HG03354 (cell line): ENCODE measurements around the gene ZNF74.
"Not testable (repeated sequence)": the region's sequence is repeated elsewhere in the genome, so short reads cannot be mapped to it uniquely, and the experiment has no call there.

Experiments used
- ATAC-seq: cut with Tn5 transposase; IDR thresholded peaks from one replicate; pipeline ENCODE4 v1.9.1; 2021; ENCODE audit warnings: mild to moderate bottlenecking; ENCODE audit not compliant: unreplicated experiment, poor library complexity, severe bottlenecking

Gene ZNF74

DNA sequence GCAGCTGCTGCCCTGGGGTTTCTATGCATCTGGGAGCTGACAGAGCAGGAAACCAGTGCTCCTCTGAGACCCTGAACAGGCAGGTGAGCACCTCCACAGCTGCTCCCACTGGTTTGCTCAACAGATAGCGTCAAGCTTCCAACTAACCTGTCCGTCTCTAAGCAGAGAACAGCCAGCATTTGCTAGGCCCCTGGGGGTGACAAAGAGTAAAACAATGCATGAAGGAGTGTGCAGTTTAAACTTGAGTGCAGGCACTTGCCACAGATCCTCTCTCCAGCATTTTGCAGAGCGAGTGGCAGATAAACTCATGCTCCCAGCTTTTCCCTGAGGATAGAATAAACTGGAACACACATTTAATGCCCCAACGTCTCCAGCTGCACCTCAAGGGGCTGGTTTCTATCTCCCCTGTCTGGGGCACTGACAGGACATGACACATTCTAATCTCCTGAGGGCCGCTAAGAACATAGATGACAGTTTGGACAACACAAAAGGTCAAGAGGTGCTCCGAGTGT lies 20.7 kb upstream of the ZNF74 start:
- ATAC-seq: not testable (repeated sequence)

DNA sequence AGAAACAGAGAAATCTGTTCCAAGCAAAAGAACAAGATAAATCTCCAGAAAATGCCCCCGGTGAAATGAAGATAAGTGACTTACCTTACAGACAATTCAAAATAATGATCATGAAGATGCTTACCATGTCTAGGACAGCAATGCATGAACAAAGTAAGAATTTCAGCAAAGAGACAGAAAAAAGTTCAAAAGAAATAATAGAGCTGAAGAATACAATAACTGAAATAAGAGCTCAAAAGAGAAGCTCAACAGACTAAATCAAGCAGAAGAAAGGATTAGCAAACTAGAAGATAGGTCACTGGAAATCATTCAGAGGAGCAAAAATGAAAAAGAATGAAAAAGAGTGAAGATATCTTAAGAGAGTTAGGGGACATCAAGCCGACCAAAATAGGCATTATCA lies 19.8 kb upstream of the ZNF74 start:
- ATAC-seq: not testable (repeated sequence)

DNA sequence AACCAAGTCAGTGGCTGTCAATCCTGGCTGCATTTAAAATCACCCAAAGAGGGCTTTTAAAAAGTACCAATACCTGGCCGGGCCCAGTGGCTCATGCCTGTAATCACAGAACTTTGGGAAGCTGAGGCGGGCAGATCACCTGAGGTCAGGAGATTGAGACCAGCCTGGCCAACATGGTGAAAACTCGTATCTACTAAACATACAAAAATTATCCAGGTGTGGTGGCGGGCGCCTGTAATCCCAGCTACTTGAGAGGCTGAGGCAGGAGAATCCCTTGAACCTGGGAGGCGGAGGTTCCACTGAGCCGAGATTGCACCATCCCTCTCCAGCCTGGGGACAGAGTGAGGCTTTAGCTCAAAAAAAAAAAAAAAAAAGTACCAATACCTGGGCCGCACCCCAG lies 17.7 kb upstream of the ZNF74 start:
- ATAC-seq: not testable (repeated sequence)

DNA sequence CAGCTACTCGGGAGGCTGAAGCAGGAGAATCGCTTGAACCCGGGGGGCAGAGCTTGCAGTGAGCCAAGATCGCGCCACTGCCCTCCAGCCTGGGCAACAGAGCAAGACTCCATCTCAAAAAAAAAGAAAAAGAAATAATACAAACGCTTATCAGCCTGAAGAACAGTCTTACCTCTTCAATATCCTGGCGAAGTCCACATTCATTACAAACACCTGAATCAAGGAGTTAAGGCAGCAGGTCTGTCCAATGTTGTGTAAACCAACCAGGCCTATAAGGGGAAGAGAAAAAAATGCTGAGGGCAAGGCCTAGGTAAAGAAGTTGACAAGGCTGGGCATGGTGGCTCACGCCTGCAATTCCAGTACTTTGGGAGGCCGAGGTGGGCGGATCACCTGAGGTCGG lies 17.0 kb upstream of the ZNF74 start:
- not testable (repeated sequence) for ATAC-seq

DNA sequence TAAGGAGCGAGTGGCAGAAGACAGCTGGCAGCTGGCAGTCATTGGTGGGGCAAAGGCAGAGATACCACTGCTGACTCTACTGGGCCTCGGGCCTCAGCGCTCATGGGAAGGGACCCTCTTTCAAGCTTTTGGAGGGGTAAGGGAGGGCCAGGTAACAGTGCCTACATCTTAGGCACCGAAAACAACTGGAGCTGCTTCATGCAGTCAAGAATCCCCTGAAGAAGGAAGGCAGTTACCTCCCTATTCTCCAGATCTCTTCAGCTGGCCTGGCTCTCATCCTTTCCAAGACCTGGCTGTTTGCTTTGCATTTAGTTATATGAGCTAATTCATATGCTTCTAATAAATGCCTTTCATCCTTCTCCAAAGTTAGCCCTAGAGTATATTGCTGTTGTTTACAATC lies 15.8 kb upstream of the ZNF74 start:
- ATAC-seq: no peak

DNA sequence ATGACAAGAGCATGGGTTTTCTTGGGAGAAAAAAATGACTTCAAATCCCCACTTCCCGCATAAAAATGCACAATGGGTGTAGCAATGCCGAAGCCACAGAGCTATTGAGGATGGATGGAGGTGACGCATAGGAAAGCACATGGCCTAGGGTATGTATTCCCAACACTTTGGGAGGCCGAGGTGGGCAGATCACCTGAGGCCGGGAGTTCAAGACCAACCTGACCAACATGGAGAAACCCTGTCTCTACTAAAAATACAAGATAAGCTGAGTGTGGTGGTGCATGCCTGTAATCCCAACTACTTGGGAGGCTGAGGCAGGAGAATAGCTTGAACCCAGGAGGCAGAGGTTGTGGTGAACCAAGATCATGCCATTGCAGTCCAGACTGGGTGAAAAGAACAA lies 15.3 kb upstream of the ZNF74 start:
- not testable (repeated sequence) for ATAC-seq

DNA sequence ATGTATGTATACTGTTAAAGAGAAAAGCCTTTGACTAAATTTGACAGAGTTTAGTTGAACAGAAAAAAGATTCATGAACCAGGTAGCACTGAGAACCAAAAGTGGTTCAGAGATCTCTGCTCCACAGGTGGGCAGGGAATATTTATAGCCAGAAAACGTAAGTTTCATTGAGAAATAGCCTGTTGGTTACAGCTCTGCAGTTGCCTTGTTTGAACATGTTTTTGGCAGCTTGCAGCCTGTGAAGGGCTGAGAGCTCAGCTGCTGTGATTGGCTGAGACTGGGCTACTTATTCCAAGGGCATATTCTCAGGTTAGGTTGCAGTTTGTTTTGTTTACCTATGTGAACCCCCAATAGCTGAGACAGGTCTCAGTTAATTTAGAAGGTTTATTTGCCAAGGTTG lies 13.5 kb upstream of the ZNF74 start:
- no peak for ATAC-seq

DNA sequence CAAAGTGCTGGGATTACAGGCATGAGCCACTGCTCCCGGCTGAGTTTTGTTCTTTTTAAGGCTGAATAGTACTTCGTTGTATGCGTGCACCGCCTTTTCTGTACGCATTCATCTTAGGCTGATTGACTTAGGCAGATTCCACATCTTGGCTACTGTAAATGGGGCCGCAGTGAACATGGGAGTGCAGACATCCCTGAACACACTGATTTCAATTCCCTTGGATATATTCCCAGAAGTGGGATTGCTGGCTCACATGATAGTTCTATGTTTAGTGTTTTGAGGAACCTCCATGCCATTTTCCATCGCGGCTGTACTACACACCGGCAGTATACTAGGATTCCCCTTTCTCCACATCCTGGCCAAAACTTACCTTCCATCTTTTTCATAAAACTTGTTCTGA lies 10.4 kb upstream of the ZNF74 start:
- ATAC-seq: no peak

DNA sequence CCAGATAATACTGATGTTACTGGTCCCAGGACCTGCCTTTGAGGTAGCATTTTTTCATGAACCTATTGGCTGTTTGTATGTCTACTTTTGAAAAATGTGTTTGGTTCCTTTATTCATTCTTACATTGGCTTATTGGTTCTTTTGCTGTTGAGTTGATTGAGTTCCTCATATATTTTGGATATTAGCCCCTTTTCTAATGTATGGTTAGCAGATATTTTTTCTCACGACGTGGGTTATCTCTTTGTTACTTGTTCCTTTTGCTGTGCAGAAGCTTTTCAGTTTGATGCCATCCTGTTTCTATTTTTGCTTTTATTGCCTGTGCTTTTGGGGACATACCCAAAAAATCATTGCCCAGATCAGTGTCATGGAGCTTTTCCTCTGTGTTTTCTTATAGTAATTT lies 9.8 kb upstream of the ZNF74 start:
- ATAC-seq: no peak

DNA sequence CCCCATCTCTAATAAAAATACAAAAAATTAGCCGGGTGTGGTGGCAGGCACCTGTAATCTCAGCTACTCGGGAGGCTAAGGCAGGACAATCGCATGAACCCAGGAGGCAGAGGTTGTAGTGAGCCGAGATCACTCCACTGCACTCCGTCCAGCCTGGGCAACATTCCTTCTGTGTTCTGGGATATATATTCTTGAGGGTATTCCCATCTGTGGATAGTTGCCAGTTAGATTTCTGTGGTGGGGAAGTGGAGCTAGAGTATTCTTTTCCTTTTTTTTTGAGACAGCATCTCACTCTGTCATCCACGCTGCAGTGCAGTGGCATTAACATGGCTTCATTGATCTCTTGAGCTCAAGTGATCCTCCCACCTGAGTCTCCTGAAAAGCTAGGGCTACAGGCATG lies 9.1 kb upstream of the ZNF74 start:
- ATAC-seq: no peak

DNA sequence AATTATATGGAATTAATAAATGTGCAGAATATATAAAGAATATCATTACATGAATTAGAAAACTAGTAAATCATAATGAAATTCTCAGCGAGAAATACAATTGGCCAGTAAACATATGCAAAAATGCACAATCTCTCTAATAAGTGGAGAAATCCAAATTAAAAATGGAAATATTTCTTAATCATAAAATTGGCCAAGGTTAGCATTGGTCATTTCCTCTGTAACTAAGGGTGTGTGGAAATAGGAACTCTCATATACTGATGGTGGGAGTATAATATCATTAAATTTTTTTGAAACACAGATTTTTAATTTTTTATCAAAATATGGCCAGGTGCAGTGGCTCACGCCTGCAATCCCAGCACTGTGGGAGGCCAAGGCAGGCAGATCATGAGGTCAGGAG lies 7.6 kb upstream of the ZNF74 start:
- ATAC-seq: no peak

DNA sequence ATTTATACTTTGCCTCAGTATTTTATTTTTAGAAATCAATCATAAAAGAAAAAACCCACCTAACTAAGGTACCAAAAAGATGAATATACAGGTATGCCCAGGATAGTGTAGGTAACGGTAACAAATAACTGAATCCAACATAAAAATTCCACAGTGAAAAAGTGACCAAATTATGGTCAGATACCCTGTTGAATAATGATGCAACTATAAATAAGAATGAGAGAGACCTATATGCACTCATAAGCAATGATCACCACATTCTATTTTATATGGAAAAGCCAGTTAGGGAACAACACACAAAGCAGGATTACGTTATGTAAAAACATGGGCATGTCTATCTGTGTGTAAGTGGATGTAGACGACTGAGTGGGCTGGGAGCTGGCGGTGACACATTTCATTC lies 7.0 kb upstream of the ZNF74 start:
- ATAC-seq: no peak

DNA sequence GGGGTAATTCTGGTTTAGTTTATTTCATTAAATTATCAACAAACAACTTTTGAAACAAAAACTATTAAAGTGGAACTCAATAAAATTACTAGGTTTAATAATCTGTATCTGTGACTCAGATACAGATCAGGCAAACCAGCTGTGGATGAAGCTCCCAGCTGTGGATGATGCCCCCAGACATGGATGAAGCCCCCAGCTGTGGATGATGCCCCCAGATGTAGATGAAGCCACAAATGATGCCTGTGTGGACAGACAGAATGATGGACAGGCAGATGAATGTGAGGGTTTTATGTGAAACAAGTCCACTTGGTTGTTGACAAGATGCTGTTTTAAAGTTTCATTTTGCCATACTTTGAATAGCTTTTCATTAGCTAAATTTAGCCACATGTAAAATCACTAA lies 5.8 kb upstream of the ZNF74 start:
- no peak for ATAC-seq

DNA sequence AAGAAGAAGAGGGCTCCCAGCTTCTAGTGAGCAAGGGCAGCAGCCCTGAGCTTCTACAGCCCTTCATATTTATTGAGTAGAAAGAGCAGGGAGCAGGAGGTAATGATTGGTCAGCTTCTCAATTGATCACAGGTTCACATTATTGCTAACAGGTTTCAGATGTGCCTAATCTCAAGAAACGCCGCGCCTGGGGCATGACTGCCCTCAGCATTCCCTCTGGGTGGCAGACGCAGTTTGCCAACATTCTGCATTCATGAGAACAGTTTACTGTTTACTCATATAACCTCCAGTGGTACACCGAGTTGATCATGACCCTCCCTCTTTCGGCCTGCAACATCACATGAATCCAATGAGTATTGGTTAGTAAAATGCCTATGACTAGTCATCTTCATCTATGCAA lies 4.7 kb upstream of the ZNF74 start:
- ATAC-seq: no peak

DNA sequence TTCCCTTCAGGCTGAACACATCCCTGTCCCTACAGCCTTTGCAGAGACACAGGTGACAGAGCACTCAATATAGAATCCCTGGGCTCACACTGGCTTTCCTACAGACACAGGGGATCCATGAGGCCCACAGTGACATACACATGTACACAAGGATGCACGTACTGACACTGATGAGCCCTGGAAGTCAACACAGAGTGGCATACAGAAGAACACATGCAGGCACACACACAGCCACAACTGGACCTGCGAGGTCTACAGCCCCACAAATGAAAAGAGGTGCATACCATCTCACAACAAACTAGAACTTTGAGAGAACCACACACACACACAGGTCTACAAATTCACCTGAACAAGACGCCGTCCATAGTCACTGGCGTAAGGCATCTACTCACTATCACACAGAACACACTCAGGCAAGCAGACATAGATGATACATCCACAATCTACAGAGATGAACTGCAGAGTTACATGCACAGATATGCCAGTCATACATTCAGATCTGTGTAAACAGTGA lies 3.5 kb upstream of the ZNF74 start:
- no peak for ATAC-seq

DNA sequence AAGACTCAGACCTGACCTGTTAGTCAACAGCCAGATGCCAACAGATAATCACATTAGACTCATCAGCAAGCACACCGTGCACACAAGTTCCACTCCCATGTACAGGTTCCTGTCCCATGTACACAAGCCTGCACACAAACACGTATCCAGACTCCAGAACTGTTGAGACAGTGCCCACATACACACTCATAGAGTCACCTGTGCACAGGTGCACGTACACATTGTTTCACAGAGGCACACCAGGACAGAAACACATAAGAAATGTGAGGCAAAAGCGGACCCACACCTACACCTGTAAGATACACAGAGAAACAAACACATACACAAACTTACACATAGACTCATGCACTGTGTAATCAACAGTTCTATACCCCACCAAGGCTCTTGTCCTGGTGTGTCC lies 2.7 kb upstream of the ZNF74 start:
- no peak for ATAC-seq

DNA sequence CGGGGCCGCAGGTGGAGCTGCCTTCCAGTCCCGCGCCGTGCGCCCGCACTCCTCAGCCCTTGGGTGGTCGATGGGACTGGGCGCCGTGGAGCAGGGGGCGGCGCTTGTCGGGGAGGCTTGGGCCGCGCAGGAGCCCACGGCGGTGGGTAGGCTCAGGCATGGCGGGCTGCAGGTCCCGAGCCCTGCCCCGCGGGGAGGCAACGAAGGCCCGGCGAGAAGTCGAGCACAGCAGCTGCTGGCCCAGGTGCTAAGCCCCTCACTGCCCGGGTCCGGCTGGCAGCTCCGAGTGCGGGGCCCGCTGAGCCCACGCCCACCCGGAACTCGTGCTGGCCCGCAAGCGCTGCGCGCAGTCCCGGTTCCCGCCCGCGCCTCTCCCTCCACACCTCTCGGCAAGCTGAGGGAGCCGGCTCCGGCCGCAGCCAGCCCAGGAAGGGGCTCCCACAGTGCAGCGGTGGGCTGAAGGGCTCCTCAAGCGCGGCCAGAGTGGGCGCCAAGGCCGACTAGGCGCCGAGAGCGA lies 1.5 kb upstream of the ZNF74 start:
- ATAC-seq: not testable (repeated sequence)

DNA sequence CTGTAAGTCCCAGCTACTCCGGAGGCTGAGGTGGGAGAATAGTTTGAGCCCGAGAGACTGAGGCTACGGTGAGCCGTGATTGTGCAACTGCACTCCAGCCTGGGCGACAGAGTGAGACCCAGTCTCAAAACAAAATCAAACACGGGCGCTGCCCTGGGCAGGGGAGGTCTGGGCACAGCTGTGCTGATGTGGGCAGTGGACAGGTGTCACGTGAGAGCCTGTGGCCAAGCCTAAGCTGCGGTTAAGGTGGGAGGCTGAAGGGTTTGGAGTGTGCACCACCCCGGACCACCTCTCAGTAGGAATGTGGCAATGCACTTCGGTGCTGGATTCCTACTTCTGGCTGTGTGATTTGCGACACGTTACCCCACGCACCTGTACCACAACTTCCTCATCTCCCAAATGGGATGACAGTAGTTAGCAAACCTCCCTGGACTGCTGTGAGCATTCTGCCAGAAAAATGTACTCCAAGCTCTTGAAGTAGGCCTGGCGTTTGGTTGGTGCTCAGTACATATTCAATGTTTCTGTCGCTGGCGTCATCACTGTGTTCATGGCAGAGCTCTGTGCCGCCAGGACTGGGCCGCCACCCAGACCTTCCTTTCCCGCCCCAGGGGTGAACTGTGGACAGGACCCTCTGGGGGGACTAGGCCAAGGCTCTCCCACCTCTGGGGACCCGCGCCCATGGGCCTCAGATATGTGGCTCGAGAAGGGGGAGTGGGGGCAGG lies 807 bp upstream of the ZNF74 start:
- ATAC-seq: no peak

DNA sequence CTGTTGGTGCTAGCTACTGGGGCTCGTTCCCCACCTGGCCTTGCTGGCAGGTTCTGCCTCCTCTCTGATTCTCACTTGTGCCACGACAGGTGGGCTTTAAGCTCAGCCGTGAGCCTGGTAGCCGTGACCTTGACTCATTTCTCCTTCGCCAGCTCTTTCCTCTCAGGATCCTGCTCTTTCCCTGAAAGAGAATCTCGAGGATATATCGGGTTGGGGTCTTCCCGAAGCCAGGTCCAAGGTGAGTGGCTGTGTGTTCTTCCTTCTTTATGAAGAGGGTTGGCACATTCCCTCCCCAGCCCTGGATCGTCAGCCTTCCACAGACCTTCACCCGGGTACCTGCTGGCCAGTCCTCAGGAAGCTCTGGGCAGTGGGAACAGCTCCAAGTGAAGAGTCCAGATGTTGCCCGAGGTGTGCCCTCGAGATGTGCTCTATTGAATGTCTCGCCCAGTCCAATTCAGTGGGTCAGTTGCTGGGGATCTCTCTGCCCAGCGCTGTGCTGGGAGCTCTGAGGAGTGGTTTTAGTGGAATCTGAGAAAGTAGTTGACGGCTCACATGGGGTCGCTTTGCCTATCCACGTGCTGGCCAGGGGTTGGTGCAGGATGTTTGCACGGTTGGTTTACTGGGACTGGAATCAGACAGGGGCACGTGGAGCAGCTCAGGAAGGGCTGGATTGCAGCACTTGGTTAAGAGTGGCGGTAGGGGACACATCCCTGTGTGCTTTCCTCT lies 1.4 kb downstream of the ZNF74 start:
- no peak for ATAC-seq

DNA sequence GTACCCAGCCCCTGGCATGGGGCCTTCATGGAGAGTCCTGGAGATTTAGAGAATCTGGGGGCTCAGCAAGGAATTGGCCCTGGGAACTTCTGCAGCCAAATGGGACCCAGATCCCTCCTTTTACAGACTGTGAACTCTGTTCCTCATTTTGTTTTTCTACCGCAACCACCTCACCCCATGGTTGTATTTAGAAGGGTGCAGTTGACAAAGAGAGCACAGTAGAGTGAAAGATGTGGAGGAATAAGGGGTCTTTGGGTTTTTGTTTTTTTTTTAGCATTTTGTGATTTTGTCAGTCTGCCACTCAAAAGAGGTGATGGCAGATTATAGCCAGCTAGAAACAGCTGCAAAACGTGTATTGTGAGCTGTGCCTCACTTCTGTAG lies 1.9 kb downstream of the ZNF74 start:
- no peak for ATAC-seq

DNA sequence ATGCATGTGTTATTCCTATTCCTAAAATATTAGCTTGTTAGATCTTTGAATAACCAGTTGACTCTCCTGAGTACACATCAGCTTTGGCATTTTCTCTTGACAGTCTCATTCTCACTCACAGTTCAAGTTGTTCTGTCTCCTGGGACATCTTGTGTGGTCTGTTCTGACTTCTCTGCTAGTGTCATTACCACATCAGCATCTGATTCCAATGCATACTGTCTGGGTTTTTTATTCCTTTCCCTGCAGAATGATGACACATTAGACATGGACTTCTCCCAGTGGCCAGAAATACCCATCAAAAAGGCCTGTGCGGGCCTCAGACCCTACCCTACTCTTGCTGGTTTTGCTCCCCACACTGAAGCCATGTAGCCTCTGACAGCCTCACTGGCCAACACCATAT lies 2.7 kb downstream of the ZNF74 start:
- no peak for ATAC-seq
